CD4-positive, alpha-beta T cell (primary cell): ENCODE measurements around the gene IL7R. TPM values are rescaled to one million over a fixed set of nuclear protein-coding genes. Genes with fewer than 3 reads are reported as not detected.

Experiments used
- ATAC-seq: fragments of 200-7000 bp; cut with Tn5 transposase; one replicate; pipeline ENCODE4 v1.10.0; 2022; ENCODE audit warnings: mild to moderate bottlenecking; ENCODE audit not compliant: poor library complexity
- CTCF ChIA-PET: fragments of 350-600 bp; sonication (Branson Sonifier 250); formaldehyde crosslinking; loops from one replicate; lab custom pipeline; 2021; ENCODE audit warnings: antibody characterized with exemption, inconsistent platforms; lab: Charles Lee
- POLR2A ChIA-PET: fragments of 350-600 bp; sonication (Branson Sonifier 250); formaldehyde crosslinking; loops from one replicate; lab custom pipeline; 2021; ENCODE audit warnings: antibody characterized with exemption, inconsistent platforms; lab: Charles Lee
- DNase-seq, 14 experiments: peaks; one replicate each; pipeline ENCODE4 v3.0.0-alpha.2; 2013 to 2020; ENCODE audit warnings: mixed read lengths in 2 of 14
- H3K27ac ChIP-seq, 2 donors: one replicate each; pipeline versions ENCODE4 v1.5.1 to v1.7.0; 2013; ENCODE audit warnings: low read length in 2 of 2, low read depth in 1 of 2, mild to moderate bottlenecking in 1 of 2
- H3K27me3 ChIP-seq, 2 experiments: 1 replicate in 1 of 2; 2 replicates in 1 of 2; pipeline versions ENCODE4 v1.6.1 to v1.7.0; 2013; ENCODE audit warnings: low read length in 2 of 2, control low read depth in 1 of 2, mild to moderate bottlenecking in 1 of 2, moderate library complexity in 1 of 2; ENCODE audit not compliant: insufficient read depth in 2 of 2, control insufficient read depth in 1 of 2
- H3K36me3 ChIP-seq: one replicate; pipeline ENCODE4 v1.6.1; 2013; ENCODE audit warnings: low read length, control low read depth; ENCODE audit not compliant: insufficient read depth
- H3K4me1 ChIP-seq: one replicate; pipeline ENCODE4 v1.6.1; 2013; ENCODE audit warnings: low read length, control low read depth; ENCODE audit not compliant: insufficient read depth
- H3K4me3 ChIP-seq: one replicate; pipeline ENCODE4 v1.5.1; 2013; ENCODE audit warnings: mild to moderate bottlenecking, low read length, moderate library complexity
- H3K9me3 ChIP-seq, 2 experiments: 1 replicate in 1 of 2; 2 replicates in 1 of 2; pipeline versions ENCODE4 v1.6.1 to v1.7.0; 2013; ENCODE audit warnings: low read length in 2 of 2, mild to moderate bottlenecking in 2 of 2, control low read depth in 1 of 2, moderate library complexity in 1 of 2; ENCODE audit not compliant: control insufficient read depth in 1 of 2, insufficient read depth in 1 of 2
- H3K27ac Mint-ChIP-seq: one replicate; pipeline ENCODE4 v1.8.0; 2020; ENCODE audit warnings: mixed read lengths
- H3K27me3 Mint-ChIP-seq: one replicate; pipeline ENCODE4 v1.8.0; 2021; ENCODE audit warnings: mixed read lengths
- H3K36me3 Mint-ChIP-seq: one replicate; pipeline ENCODE4 v1.8.0; 2021; ENCODE audit warnings: low read depth, mixed read lengths
- H3K4me1 Mint-ChIP-seq: one replicate; pipeline ENCODE4 v1.8.0; 2021; ENCODE audit warnings: low read depth, mixed read lengths
- H3K4me3 Mint-ChIP-seq: one replicate; pipeline ENCODE4 v1.8.0; 2020; ENCODE audit warnings: mild to moderate bottlenecking, mixed read lengths
- H3K9me3 Mint-ChIP-seq: one replicate; pipeline ENCODE4 v1.8.0; 2020; ENCODE audit warnings: mixed read lengths
- CTCF ChIP-seq: fragments of 200-600 bp; IDR thresholded peaks from one replicate; pipeline ENCODE4 v1.8.0; 2022; ENCODE audit warnings: antibody characterized with exemption, mild to moderate bottlenecking
- intact Hi-C, 2 experiments: fragments of 100-400 bp; cut with DNase I in 1 of 2; cut with micrococcal nuclease in 1 of 2; formaldehyde crosslinking; loops; one replicate each; pipeline versions ENCODE4 v1.15.1 to v1.9.0; 2023 to 2025; cut with DNase I, micrococcal nuclease
- total RNA-seq, 174 experiments: library from RNA in 2 of 174; stranded (reverse) in 2 of 174; gene quantifications; one replicate each; pipeline ENCODE4 v1.2.3 and lab custom pipeline; 2021 to 2026

Gene IL7R
- total RNA-seq, 2 experiments from 2014 or later, result 623 to 638 TPM

DNA sequence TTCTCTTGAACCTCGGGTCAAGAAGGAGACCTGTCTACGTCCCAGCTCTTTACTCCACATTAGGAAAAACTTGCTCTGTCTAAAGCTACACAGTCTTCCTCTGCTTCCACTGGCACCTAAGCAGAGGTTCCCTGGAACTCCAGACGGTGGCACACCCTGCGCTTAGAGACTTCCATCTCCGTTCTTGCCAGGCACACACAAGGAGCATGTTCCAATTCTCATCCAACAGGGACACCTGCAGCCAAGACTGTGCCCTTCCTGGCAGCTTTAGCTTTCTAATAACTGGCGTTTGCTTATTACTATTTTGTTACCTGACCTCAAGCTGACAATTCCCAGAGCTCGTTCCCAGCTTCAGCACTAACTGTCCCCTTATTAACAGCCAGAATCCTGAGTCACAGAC, 65.8 kb downstream of the IL7R start:
- H3K4me3 ChIP-seq, result no peak overlapping the region
- H3K36me3 Mint-ChIP-seq, result no peaks in the 10 kb centered on the region
- H3K9me3 ChIP-seq, result peaks cover 0 to 6% of the 10 kb centered on the region in 2 experiments
- peaks cover 22% of the 10 kb centered on the region for H3K4me1 ChIP-seq
- no peak for TF ChIP-seq CTCF
- no peaks in the 10 kb centered on the region for H3K27me3 Mint-ChIP-seq
- ChIA-PET POLR2A (no interaction called here), CTCF (interaction anchor here (0.9 to 1.8 kb wide), 2 partner anchors 145 to 271 kb away, joined by 4 to 6 read pairs; no protein-coding TSS in a partner anchor)
- H3K27ac ChIP-seq, result no peak overlapping the region
- H3K27me3 ChIP-seq, result no peaks in the 10 kb centered on the region
- intact Hi-C loops, result loop anchor here in 1 of 2 experiments (5.0 kb wide), 1 partner anchor 40 kb away; no protein-coding TSS in a partner anchor
- H3K9me3 Mint-ChIP-seq, result peaks cover 7% of the 10 kb centered on the region
- no peak overlapping the region for H3K27ac Mint-ChIP-seq
- ATAC-seq (no peak), DNase-seq (no peak)
- H3K4me1 Mint-ChIP-seq, result peaks cover 43% of the 10 kb centered on the region
- no peaks in the 10 kb centered on the region for H3K36me3 ChIP-seq
- H3K4me3 Mint-ChIP-seq, result no peak overlapping the region

DNA sequence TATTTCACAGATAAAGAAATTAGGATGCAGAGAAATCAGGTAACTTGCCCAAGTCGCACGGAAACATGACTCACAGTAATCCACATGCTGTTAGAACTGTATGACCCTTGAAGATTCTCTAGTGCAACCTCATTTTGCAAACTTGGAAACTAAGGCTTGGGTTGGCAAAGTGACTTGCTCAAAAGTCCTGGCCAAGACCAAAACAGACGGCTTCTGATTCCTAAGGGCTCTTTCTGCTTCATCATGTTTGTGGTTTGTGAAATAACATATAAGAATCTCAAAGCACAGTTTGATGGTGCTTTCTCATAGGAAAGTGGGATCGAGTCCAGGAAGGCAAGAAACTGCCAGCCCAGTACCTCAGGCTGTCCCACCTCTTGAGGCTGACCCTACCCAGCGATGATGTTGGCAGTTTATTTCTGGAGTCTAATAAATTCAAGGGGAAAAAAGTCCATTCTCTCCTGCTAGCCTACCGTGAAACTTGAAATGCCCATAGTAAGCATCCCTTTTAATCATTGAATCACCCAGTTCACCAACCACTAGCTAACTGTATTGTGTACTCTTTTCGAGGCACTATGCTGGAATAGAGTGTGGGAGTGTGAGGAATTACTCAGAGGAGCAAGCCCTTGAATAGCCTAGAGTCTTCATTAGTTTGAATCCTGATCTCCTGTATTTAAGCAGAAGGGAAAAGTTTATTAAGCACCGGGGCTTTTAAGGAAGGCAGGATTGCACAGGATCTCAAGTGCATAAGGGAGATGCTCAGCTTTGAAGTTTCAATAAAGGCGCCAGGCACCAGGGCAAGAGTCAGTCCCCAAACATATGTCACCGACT, 67.6 kb downstream of the IL7R start:
- Mint-ChIP-seq H3K4me1 (peaks cover 43% of the 10 kb centered on the region), H3K36me3 (no peaks in the 10 kb centered on the region), H3K27ac (peak overlapping the region; percentile 74), H3K27me3 (no peaks in the 10 kb centered on the region), H3K4me3 (peak overlapping the region; percentile 74), H3K9me3 (peaks cover 3% of the 10 kb centered on the region)
- intact Hi-C loops, result loop anchor here (2.0 to 5.0 kb wide), 3 partner anchors 42 to 266 kb away; no protein-coding TSS in a partner anchor
- ChIA-PET POLR2A (interaction anchor here (0.6 to 3.0 kb wide), 13 partner anchors 39 to 307 kb away, joined by 3 to 31 read pairs (median 5); partner anchors contain the start of genes IL7R and SPEF2), CTCF (interaction anchor here (0.6 to 6.4 kb wide), 35 partner anchors 11 to 826 kb away, joined by 3 to 143 read pairs (median 5); partner anchors contain the start of genes IL7R and SPEF2)
- H3K4me1 ChIP-seq, result peaks cover 22% of the 10 kb centered on the region
- peak overlapping the region; percentile 42 for H3K4me3 ChIP-seq
- no peaks in the 10 kb centered on the region for H3K36me3 ChIP-seq
- ATAC-seq, result peak; percentile 2
- no peaks in the 10 kb centered on the region for H3K27me3 ChIP-seq
- TF ChIP-seq CTCF, result no peak
- peak overlapping the region in 1 of 2 donors; percentile 6 for H3K27ac ChIP-seq
- H3K9me3 ChIP-seq, result peaks cover 0 to 6% of the 10 kb centered on the region in 2 experiments
- DNase-seq, result peak in 3 of 14 experiments; percentile 31 to 39 (median 36)

- Histone ChIP-seq H3K4me1 (peaks cover 22% of the 10 kb centered on the region), H3K36me3 (no peaks in the 10 kb centered on the region), H3K27ac (peak overlapping the region in 1 of 2 donors; percentile 6), H3K9me3 (peaks cover 0 to 2% of the 10 kb centered on the region in 2 experiments), H3K4me3 (peak overlapping the region; percentile 42), H3K27me3 (no peaks in the 10 kb centered on the region)
- TF ChIP-seq CTCF, result peak; percentile 87
- POLR2A ChIA-PET, result interaction anchor here (0.6 to 3.0 kb wide), 12 partner anchors 40 to 307 kb away, joined by 3 to 31 read pairs (median 5); partner anchors contain the start of genes IL7R and SPEF2
- intact Hi-C loops, result loop anchor here (1.0 to 5.0 kb wide), 6 partner anchors 43 to 968 kb away; partner anchors contain the start of gene SPEF2 (in 1 of the 2)
- CTCF ChIA-PET, result interaction anchor here (0.5 to 6.4 kb wide), 44 partner anchors 12 to 995 kb away, joined by 3 to 143 read pairs (median 4); partner anchors contain the start of genes IL7R and SPEF2
- H3K9me3 Mint-ChIP-seq, result no peaks in the 10 kb centered on the region
- peak; percentile 92 for ATAC-seq
- peak overlapping the region; percentile 74 for H3K27ac Mint-ChIP-seq
- H3K36me3 Mint-ChIP-seq, result no peaks in the 10 kb centered on the region
- DNase-seq, result peak; percentile 77 to 93 (median 86)
- H3K4me1 Mint-ChIP-seq, result peaks cover 43% of the 10 kb centered on the region
- H3K27me3 Mint-ChIP-seq, result no peaks in the 10 kb centered on the region
- H3K4me3 Mint-ChIP-seq, result peak overlapping the region; percentile 74
These were observed 68.4 kb downstream of the IL7R start for GRCh38 chr5:35924950-35925722.
